Measurements from ENCODE around the gene PIK3C2A. TPM values are rescaled to one million over a fixed set of nuclear protein-coding genes. Genes with fewer than 3 reads are reported as not detected.

Gene PIK3C2A
- total and polyA plus RNA-seq, 2 donors = 19.9 to 92.3 TPM

DNA sequence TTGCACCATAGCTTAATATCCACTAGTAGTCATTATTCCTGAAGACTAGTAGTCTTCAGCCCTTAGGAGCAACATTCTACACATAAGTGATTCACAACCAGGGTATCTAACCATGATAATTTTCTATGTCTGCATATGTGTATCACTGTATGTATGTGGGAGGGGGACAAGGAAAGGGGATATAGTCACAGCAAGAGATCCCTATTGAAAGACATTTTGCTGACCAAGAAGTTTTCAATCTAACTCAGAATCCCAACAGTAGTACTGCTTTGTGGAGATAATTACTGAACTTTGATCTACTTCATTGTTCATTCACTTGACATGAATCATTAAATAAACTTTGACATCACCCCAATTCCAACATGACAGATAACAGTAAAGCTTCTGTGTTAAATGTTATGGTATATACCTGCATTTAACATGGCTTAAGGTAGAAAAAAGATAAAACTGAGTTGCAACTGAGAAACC lies 10.3 kb downstream of the PIK3C2A start:
- H3K27ac ChIP-seq (ENCODE audit: low read depth) = no peak overlapping the region
- H3K36me3 ChIP-seq (ENCODE audit: insufficient read depth) = no peaks in the 10 kb centered on the region
- H3K4me1 ChIP-seq (ENCODE audit: insufficient read depth) = no peaks in the 10 kb centered on the region
- no peak for DNase-seq (ENCODE audit: extremely low spot score)
- H3K4me3 ChIP-seq (ENCODE audit: low read depth, low read length) = no peak overlapping the region

DNA sequence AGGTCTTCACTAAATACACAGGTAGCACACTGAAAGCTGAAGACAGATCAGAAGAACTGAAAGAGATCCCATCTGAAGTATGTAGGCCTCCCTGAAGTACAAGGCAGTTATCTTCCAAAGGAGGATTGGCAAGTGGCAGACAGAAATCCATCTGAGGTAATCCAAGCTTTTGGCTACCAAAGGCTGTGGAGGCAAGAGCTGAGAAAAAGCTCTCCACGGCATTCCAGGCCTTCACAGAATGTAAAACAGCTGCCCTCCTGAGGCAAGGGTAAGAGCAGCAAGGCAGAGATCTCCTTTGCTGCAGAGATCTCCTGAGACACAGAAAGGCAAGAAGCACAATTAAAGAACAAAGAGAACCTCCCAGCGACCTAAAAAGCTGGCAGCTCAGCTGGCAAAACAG lies 19.1 kb downstream of the PIK3C2A start:
- no peaks in the 10 kb centered on the region for H3K4me1 ChIP-seq (ENCODE audit: insufficient read depth)
- H3K27ac ChIP-seq (ENCODE audit: low read depth) = no peak overlapping the region
- no peak overlapping the region for H3K4me3 ChIP-seq (ENCODE audit: low read depth, low read length)
- 69% methylated on average over 2 of the region's 2 CpGs for whole genome bisulfite sequencing
- H3K36me3 ChIP-seq (ENCODE audit: insufficient read depth) = no peaks in the 10 kb centered on the region
- DNase-seq (ENCODE audit: extremely low spot score) = no peak

DNA sequence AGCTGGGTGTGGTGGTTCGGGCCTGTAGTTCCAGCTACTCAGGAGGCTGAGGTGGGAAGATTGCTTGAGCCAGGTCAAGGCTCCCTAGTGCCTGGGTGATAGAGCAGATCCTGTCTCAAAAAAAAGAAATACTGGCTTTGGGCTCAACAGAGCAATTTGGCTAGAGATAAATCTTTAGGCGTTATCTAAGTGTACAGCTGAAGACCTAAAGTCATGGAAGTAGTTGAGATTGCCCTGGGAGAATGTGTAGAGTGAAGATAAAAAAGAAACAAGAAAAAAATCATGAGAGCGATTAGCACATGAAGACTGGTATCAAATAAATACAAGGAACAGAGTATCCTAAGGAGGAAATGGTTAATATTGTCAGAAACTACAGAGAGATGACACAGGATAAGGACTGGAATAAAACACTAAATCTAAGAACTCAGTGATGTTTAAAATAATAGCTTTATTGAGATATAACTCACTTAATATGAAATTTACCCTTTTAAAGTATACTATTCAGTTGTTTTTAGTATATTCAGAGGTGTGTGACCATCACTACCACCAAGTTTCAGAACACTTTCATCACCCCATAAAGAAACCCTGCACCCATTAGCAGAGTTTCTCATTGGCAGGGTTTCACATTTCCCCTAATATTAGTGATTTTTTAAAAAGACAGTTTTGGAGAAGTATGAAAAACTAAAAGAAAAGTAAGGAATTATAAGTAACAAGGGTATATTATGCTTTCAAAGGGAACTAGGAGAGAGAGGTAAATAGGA lies 20.7 kb downstream of the PIK3C2A start:
- DNase-seq (ENCODE audit: extremely low spot score) = no peak
- Histone ChIP-seq H3K4me1 (ENCODE audit: insufficient read depth) (no peaks in the 10 kb centered on the region), H3K27ac (ENCODE audit: low read depth) (no peak overlapping the region), H3K4me3 (ENCODE audit: low read depth, low read length) (no peak overlapping the region), H3K36me3 (ENCODE audit: insufficient read depth) (no peaks in the 10 kb centered on the region)
- 96% methylated on average over 3 of the region's 3 CpGs for WGBS

- H3K4me1 ChIP-seq (ENCODE audit: insufficient read depth) = no peaks in the 10 kb centered on the region
- no peak overlapping the region for H3K4me3 ChIP-seq (ENCODE audit: low read depth, low read length)
- no peak overlapping the region for H3K27ac ChIP-seq (ENCODE audit: low read depth)
- H3K36me3 ChIP-seq (ENCODE audit: insufficient read depth) = no peaks in the 10 kb centered on the region
- 100% methylated on average over 2 of the region's 2 CpGs for WGBS
- DNase-seq (ENCODE audit: extremely low spot score) = no peak
Observed at GRCh38 chr11:17185938-17186337, 21.8 kb downstream of the PIK3C2A start.

GRCh38 chr11:17184882-17185587 lies 22.8 kb downstream of the PIK3C2A start:
- no peak for DNase-seq (ENCODE audit: extremely low spot score)
- 89% methylated on average over 2 of the region's 2 CpGs for WGBS

DNA sequence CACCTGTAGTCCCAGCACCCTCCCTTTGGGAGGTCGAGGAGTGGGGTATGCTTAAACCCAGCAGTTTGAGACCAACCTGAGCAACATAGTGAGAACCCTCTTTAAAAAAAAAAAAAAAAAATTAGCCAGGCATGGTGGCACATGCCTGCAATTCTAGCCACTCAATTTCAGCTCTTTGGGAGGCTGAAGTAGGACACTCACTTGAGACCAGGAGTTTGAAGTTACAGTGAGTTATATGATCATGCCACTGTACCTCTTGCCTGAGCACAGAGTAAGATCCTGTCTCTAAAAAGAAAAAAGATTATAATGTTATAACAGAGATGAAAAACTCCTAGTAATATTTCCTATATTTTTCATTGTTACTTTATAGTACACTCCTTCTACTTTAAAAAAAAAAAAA lies 23.9 kb downstream of the PIK3C2A start:
- Histone ChIP-seq H3K4me1 (ENCODE audit: insufficient read depth) (no peaks in the 10 kb centered on the region), H3K4me3 (ENCODE audit: low read depth, low read length) (no peak overlapping the region), H3K36me3 (ENCODE audit: insufficient read depth) (no peaks in the 10 kb centered on the region), H3K27ac (ENCODE audit: low read depth) (no peak overlapping the region)
- DNase-seq (ENCODE audit: extremely low spot score) = no peak
- 81% methylated on average over 1 of the region's 1 CpG for WGBS

More at GRCh38 chr11:17184882-17185587, 22.8 kb downstream of the PIK3C2A start:
- no peak overlapping the region for H3K4me3 ChIP-seq (ENCODE audit: low read depth, low read length)
- no peaks in the 10 kb centered on the region for H3K36me3 ChIP-seq (ENCODE audit: insufficient read depth)
- no peak overlapping the region for H3K27ac ChIP-seq (ENCODE audit: low read depth)
- no peaks in the 10 kb centered on the region for H3K4me1 ChIP-seq (ENCODE audit: insufficient read depth)

- 87% methylated on average over 3 of the region's 3 CpGs for WGBS
- Histone ChIP-seq H3K4me1 (ENCODE audit: insufficient read depth) (no peaks in the 10 kb centered on the region), H3K27ac (ENCODE audit: low read depth) (no peak overlapping the region), H3K36me3 (ENCODE audit: insufficient read depth) (no peaks in the 10 kb centered on the region), H3K4me3 (ENCODE audit: low read depth, low read length) (no peak overlapping the region)
- DNase-seq (ENCODE audit: extremely low spot score) = no peak
Observed at GRCh38 chr11:17179970-17180369, 27.8 kb downstream of the PIK3C2A start.

DNA sequence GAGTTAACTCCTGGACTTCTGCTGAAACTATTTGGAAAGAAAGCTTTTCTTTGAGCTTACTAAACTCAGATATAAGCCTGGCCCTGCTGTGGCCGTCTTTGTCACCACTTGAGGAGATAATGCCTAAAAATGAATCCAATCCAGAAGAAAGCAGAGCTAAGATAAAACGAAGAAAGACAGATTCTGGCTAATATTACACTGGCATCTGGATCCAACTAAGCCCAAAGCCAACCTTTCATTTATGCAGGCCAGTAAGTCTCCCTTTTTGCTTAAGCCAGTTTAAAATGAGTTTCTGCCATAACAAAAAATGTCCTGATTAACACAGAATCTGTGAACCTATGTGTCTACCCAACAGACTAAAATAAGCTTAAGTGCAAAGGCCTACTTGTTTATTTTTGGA lies 34.5 kb downstream of the PIK3C2A start:
- H3K4me1 ChIP-seq (ENCODE audit: insufficient read depth) = no peaks in the 10 kb centered on the region
- H3K27ac ChIP-seq (ENCODE audit: low read depth) = no peak overlapping the region
- no peaks in the 10 kb centered on the region for H3K36me3 ChIP-seq (ENCODE audit: insufficient read depth)
- DNase-seq (ENCODE audit: extremely low spot score) = no peak
- no peak overlapping the region for H3K4me3 ChIP-seq (ENCODE audit: low read depth, low read length)
- WGBS = 60% methylated on average over 2 of the region's 2 CpGs

DNA sequence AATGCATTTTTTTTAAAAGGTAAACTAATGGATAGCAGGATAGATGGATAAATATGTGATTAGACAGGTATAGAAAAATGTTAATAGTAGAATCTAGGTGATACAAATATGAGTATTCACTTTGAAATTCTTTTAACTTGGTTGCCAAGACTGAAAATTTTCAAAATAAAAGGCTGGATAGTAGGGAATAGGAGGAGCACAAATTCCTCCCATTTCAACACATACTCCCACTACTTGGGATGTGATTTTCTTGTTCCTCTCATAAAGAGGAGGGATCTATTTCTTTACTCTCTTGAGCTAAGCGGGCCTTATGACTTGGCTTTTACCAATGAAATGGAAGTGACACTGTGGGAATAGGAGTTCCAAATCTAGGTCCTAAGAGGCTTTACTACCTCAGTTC lies 35.9 kb downstream of the PIK3C2A start:
- Histone ChIP-seq H3K36me3 (ENCODE audit: insufficient read depth) (no peaks in the 10 kb centered on the region), H3K4me1 (ENCODE audit: insufficient read depth) (no peaks in the 10 kb centered on the region), H3K4me3 (ENCODE audit: low read depth, low read length) (no peak overlapping the region), H3K27ac (ENCODE audit: low read depth) (no peak overlapping the region)
- 95% methylated on average over 1 of the region's 1 CpG for WGBS
- no peak for DNase-seq (ENCODE audit: extremely low spot score)

DNA sequence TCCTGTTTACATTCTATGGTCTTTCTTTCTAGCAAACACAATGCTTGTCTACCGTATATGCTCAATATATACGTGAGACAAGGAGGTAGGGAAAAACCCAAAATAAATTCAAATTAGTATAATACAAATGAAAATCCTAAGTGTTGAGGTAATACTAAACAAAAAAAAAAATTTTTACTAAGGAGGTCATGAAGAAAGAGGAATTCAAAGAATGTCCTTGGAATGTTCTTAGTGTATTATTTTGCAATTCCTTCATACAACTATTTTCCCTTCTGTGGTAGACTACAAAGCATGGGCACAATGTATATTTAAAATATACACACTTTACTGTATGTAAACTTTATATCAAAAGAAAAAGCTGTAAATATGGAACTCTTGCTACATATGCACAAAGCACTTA lies 36.4 kb downstream of the PIK3C2A start:
- no peak overlapping the region for H3K4me3 ChIP-seq (ENCODE audit: low read depth, low read length)
- 81% methylated on average over 2 of the region's 2 CpGs for WGBS
- no peaks in the 10 kb centered on the region for H3K36me3 ChIP-seq (ENCODE audit: insufficient read depth)
- DNase-seq (ENCODE audit: extremely low spot score) = no peak
- H3K27ac ChIP-seq (ENCODE audit: low read depth) = no peak overlapping the region
- H3K4me1 ChIP-seq (ENCODE audit: insufficient read depth) = no peaks in the 10 kb centered on the region

DNA sequence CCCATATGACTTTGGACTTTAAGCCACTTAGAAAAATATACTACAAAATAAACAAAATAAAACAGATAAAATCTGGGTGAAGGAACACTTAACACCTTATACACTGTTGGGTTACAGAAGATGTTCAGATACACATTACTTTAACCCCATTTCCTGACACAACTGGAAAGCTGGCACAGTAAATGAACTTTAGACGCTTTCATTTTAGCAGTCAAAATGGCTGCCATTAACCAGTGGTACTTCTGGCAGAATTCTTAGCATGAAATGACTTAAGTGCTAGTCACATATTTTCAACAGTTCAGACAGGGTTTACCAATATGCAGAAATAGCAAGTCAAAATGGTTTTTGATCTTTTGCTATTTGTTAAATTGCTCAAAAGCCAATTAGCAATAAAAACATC lies 37.9 kb downstream of the PIK3C2A start:
- no peak for DNase-seq (ENCODE audit: extremely low spot score)
- 93% methylated on average over 1 of the region's 1 CpG for WGBS
- Histone ChIP-seq H3K4me3 (ENCODE audit: low read depth, low read length) (no peak overlapping the region), H3K36me3 (ENCODE audit: insufficient read depth) (no peaks in the 10 kb centered on the region), H3K27ac (ENCODE audit: low read depth) (no peak overlapping the region), H3K4me1 (ENCODE audit: insufficient read depth) (no peaks in the 10 kb centered on the region)

- no peak for DNase-seq (ENCODE audit: extremely low spot score)
- H3K4me1 ChIP-seq (ENCODE audit: insufficient read depth) = no peaks in the 10 kb centered on the region
- no peaks in the 10 kb centered on the region for H3K36me3 ChIP-seq (ENCODE audit: insufficient read depth)
- no peak overlapping the region for H3K4me3 ChIP-seq (ENCODE audit: low read depth, low read length)
- no peak overlapping the region for H3K27ac ChIP-seq (ENCODE audit: low read depth)
- WGBS = 87% methylated on average over 11 of the region's 11 CpGs
Observed at GRCh38 chr11:17165247-17165890, 42.4 kb downstream of the PIK3C2A start.

DNA sequence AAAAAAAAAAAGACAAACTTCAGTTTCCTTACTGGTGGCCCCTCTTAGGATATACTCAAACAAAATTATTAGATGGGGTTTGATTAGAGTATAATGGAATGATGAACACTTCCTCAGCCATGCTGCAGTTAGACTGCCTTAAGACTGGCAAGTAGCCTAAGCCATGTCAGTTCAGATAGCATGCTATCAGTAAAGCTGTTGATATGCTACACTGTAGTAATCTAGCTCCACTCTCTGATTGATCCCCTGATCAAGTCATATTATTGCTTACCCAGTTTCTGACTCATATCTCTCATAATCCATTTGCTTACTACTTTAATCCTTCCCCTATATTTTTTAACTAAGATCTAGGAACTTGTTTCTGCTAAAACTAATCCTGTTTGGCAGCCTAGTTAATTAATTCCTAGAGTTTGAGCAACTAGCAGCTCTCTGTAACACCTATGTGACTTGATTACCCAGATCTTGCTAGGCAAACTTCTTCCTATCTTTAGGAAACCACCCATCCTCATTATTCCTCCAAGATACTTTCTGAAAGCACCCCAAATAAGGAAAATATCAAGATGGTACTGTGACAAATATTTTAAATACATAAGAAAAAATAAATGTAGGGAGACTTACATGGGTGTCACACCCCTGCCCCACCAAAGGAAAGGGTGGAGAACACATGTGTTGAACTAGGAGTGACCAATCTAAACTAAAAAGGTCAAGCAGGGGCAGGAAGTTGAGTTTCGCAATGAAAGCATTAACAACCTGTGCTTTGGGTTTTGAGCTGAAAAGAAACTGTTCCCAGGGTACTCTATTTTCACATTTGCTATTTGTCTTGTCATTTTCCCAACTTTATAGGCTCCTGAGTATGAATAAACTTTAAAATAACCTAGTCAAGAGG lies 43.2 kb downstream of the PIK3C2A start:
- H3K4me1 ChIP-seq (ENCODE audit: insufficient read depth) = no peaks in the 10 kb centered on the region
- H3K27ac ChIP-seq (ENCODE audit: low read depth) = no peak overlapping the region
- 72% methylated on average over 1 of the region's 1 CpG for WGBS
- no peak for DNase-seq (ENCODE audit: extremely low spot score)
- H3K36me3 ChIP-seq (ENCODE audit: insufficient read depth) = no peaks in the 10 kb centered on the region
- no peak overlapping the region for H3K4me3 ChIP-seq (ENCODE audit: low read depth, low read length)

Measured in urinary bladder (tissue), 4 donors.